Measurements from ENCODE around the gene SUV39H1. TPM values are rescaled to one million over a fixed set of nuclear protein-coding genes. Genes with fewer than 3 reads are reported as not detected.

The SUV39H1 gene
- total and polyA plus RNA-seq, 2 of the 8 experiments (the other 6 are each of a cell fraction or from before 2014, with no cell fraction given): 14.8 to 27.8 TPM

DNA sequence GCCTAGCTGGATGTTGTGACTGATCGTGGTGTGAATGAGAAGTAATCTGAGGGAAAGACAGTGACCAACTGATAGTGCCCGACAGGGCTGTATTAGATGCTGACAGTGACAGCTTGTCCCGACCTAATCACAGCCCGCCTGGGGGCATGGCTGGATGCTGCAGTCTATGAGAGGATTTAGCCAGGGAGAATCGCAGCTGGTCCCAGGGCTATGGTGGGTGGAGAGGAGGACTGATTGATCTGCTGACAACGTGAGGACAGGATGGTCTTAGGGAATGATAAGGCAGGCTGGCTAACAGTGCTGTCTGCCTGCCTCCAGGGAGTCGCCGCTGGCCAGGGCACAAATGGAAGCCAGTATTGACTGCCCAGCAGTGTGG, 621 bp upstream of the SUV39H1 start (continued):
- TF ChIP-seq, protein P1, sequence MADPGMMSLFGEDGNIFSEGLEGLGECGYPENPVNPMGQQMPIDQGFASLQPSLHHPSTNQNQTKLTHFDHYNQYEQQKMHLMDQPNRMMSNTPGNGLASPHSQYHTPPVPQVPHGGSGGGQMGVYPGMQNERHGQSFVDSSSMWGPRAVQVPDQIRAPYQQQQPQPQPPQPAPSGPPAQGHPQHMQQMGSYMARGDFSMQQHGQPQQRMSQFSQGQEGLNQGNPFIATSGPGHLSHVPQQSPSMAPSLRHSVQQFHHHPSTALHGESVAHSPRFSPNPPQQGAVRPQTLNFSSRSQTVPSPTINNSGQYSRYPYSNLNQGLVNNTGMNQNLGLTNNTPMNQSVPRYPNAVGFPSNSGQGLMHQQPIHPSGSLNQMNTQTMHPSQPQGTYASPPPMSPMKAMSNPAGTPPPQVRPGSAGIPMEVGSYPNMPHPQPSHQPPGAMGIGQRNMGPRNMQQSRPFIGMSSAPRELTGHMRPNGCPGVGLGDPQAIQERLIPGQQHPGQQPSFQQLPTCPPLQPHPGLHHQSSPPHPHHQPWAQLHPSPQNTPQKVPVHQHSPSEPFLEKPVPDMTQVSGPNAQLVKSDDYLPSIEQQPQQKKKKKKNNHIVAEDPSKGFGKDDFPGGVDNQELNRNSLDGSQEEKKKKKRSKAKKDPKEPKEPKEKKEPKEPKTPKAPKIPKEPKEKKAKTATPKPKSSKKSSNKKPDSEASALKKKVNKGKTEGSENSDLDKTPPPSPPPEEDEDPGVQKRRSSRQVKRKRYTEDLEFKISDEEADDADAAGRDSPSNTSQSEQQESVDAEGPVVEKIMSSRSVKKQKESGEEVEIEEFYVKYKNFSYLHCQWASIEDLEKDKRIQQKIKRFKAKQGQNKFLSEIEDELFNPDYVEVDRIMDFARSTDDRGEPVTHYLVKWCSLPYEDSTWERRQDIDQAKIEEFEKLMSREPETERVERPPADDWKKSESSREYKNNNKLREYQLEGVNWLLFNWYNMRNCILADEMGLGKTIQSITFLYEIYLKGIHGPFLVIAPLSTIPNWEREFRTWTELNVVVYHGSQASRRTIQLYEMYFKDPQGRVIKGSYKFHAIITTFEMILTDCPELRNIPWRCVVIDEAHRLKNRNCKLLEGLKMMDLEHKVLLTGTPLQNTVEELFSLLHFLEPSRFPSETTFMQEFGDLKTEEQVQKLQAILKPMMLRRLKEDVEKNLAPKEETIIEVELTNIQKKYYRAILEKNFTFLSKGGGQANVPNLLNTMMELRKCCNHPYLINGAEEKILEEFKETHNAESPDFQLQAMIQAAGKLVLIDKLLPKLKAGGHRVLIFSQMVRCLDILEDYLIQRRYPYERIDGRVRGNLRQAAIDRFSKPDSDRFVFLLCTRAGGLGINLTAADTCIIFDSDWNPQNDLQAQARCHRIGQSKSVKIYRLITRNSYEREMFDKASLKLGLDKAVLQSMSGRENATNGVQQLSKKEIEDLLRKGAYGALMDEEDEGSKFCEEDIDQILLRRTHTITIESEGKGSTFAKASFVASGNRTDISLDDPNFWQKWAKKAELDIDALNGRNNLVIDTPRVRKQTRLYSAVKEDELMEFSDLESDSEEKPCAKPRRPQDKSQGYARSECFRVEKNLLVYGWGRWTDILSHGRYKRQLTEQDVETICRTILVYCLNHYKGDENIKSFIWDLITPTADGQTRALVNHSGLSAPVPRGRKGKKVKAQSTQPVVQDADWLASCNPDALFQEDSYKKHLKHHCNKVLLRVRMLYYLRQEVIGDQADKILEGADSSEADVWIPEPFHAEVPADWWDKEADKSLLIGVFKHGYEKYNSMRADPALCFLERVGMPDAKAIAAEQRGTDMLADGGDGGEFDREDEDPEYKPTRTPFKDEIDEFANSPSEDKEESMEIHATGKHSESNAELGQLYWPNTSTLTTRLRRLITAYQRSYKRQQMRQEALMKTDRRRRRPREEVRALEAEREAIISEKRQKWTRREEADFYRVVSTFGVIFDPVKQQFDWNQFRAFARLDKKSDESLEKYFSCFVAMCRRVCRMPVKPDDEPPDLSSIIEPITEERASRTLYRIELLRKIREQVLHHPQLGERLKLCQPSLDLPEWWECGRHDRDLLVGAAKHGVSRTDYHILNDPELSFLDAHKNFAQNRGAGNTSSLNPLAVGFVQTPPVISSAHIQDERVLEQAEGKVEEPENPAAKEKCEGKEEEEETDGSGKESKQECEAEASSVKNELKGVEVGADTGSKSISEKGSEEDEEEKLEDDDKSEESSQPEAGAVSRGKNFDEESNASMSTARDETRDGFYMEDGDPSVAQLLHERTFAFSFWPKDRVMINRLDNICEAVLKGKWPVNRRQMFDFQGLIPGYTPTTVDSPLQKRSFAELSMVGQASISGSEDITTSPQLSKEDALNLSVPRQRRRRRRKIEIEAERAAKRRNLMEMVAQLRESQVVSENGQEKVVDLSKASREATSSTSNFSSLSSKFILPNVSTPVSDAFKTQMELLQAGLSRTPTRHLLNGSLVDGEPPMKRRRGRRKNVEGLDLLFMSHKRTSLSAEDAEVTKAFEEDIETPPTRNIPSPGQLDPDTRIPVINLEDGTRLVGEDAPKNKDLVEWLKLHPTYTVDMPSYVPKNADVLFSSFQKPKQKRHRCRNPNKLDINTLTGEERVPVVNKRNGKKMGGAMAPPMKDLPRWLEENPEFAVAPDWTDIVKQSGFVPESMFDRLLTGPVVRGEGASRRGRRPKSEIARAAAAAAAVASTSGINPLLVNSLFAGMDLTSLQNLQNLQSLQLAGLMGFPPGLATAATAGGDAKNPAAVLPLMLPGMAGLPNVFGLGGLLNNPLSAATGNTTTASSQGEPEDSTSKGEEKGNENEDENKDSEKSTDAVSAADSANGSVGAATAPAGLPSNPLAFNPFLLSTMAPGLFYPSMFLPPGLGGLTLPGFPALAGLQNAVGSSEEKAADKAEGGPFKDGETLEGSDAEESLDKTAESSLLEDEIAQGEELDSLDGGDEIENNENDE (IDR thresholded peaks at IDR 0.05; ENCODE audit: insufficient replicate concordance, low read length): no peak
- TF ChIP-seq ATF2 (IDR thresholded peaks at IDR 0.05; ENCODE audit: low read length) (no peak), BCL11A (IDR thresholded peaks at IDR 0.05; ENCODE audit: low read depth in 2 of 2, low read length in 2 of 2) (no peak), HDAC2 (IDR thresholded peaks at IDR 0.05; ENCODE audit: borderline replicate concordance in 1 of 2, low read depth in 2 of 2, low read length in 2 of 2) (no peak), RBBP5 (IDR thresholded peaks at IDR 0.05; ENCODE audit: borderline replicate concordance, low read depth, low read length) (no peak)
- TF ChIP-seq, protein P2, sequence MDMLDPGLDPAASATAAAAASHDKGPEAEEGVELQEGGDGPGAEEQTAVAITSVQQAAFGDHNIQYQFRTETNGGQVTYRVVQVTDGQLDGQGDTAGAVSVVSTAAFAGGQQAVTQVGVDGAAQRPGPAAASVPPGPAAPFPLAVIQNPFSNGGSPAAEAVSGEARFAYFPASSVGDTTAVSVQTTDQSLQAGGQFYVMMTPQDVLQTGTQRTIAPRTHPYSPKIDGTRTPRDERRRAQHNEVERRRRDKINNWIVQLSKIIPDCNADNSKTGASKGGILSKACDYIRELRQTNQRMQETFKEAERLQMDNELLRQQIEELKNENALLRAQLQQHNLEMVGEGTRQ (IDR thresholded peaks at IDR 0.05; ENCODE audit: low read length): no peak
